Left lung (tissue), 10 donors: ENCODE data around the gene EML6. TPM values are rescaled to one million over a fixed set of nuclear protein-coding genes. Genes with fewer than 3 reads are reported as not detected.

ENCODE experiments used
- ATAC-seq: fragments of 200-7000 bp; cut with Tn5 transposase; one replicate; pipeline ENCODE4 v1.9.1; 2020; ENCODE audit warnings: moderate library complexity
- DNase-seq, 4 donors: peaks; one replicate each; pipeline ENCODE4 v3.0.0-alpha.2; 2013 to 2020
- H3K27ac ChIP-seq, 2 donors: fragments of 200-600 bp; sonication (generic) in 1 of 2; one replicate each; pipeline versions ENCODE4 v1.5.0 to v1.8.0; 2020 to 2021
- H3K27me3 ChIP-seq, 2 donors: fragments of 200-600 bp; sonication (generic) in 1 of 2; one replicate each; pipeline versions ENCODE4 v1.5.0 to v1.8.0; 2020 to 2021
- H3K36me3 ChIP-seq, 2 donors: fragments of 200-600 bp; sonication (generic) in 1 of 2; one replicate each; pipeline versions ENCODE4 v1.5.0 to v1.8.0; 2020 to 2021
- H3K4me1 ChIP-seq, 2 donors: fragments of 200-600 bp; one replicate each; pipeline ENCODE4 v1.8.0; 2021
- H3K4me3 ChIP-seq, 2 donors: fragments of 200-600 bp; sonication (generic) in 1 of 2; one replicate each; pipeline versions ENCODE4 v1.5.0 to v1.8.0; 2020 to 2021; ENCODE audit warnings: mild to moderate bottlenecking in 1 of 2
- H3K9me3 ChIP-seq, 2 donors: fragments of 200-600 bp; sonication (generic) in 1 of 2; one replicate each; pipeline versions ENCODE4 v1.5.0 to v1.8.0; 2020 to 2021
- CTCF ChIP-seq, 2 donors: fragments of 200-600 bp; sonication (generic) in 1 of 2; IDR thresholded peaks; one replicate each; pipeline versions ENCODE4 v1.5.0 to v1.8.0; 2021; ENCODE audit warnings: antibody characterized with exemption in 2 of 2
- intact Hi-C, 2 donors: fragments of 100-400 bp; cut with DNase I; formaldehyde crosslinking; loops; one replicate each; pipeline versions ENCODE4 v1.11.2 to v1.14.2; 2022
- polyA plus RNA-seq, 6 donors: library from polyadenylated mRNA; unstranded; fragments of 120-200 nt; gene quantifications; one replicate each; pipeline ENCODE4 v1.2.1, GENCODE V29; 2013; ENCODE audit not compliant: insufficient read length in 6 of 6
- total RNA-seq, 2 donors: library from RNA; stranded (reverse); fragmentation: NEBNext Ultra II Directional; extraction: Animal tissue kit (Norgen Biotek cat#: 25700); gene quantifications; one replicate each; pipeline ENCODE4 v1.2.1, GENCODE V29; 2021
- donor health status: DM: no; HTN: yes; CAD: no.
- donor health status: DM: no; HTN: no; CAD: no.

EML6 gene
- total and polyA plus RNA-seq, 8 donors, result 0.73 to 2.2 (median 1.3) TPM

- Histone ChIP-seq H3K4me3 (no peak overlapping the region), H3K9me3 (no peaks in the 10 kb centered on the region), H3K4me1 (no peaks in the 10 kb centered on the region), H3K36me3 (no peaks in the 10 kb centered on the region), H3K27ac (no peak overlapping the region), H3K27me3 (no peaks in the 10 kb centered on the region)
- DNase-seq (no peak), ATAC-seq (no peak)
- no peak for TF ChIP-seq CTCF (IDR thresholded peaks at IDR 0.05)
- intact Hi-C loops, result no loop called here
Observed at GRCh38 chr2:54949431-54949830, 226.0 kb downstream of the EML6 start.

GRCh38 chr2:54950811-54951210 lies 227.3 kb downstream of the EML6 start:
- H3K4me3 ChIP-seq, result no peak overlapping the region
- H3K27me3 ChIP-seq, result no peaks in the 10 kb centered on the region
- no peaks in the 10 kb centered on the region for H3K9me3 ChIP-seq
- no peaks in the 10 kb centered on the region for H3K36me3 ChIP-seq
- no peak for TF ChIP-seq CTCF (IDR thresholded peaks at IDR 0.05)
- intact Hi-C loops, result no loop called here
- H3K27ac ChIP-seq, result no peak overlapping the region
- peaks cover 0 to 7% of the 10 kb centered on the region in 2 donors for H3K4me1 ChIP-seq
- ATAC-seq (no peak), DNase-seq (no peak)

GRCh38 chr2:54952425-54952824 lies 229.0 kb downstream of the EML6 start:
- no peak for DNase-seq
- no peak for ATAC-seq
- Histone ChIP-seq H3K27ac (no peak overlapping the region), H3K4me1 (peaks cover 0 to 8% of the 10 kb centered on the region in 2 donors), H3K36me3 (no peaks in the 10 kb centered on the region), H3K4me3 (no peak overlapping the region), H3K27me3 (no peaks in the 10 kb centered on the region), H3K9me3 (no peaks in the 10 kb centered on the region)
- intact Hi-C loops, result no loop called here
- TF ChIP-seq CTCF (IDR thresholded peaks at IDR 0.05), result no peak

GRCh38 chr2:54952978-54953456 lies 229.6 kb downstream of the EML6 start:
- H3K9me3 ChIP-seq, result no peaks in the 10 kb centered on the region
- H3K4me3 ChIP-seq, result no peak overlapping the region
- intact Hi-C loops, result no loop called here
- peaks cover 0 to 8% of the 10 kb centered on the region in 2 donors for H3K4me1 ChIP-seq
- ATAC-seq, result no peak
- no peak for TF ChIP-seq CTCF (IDR thresholded peaks at IDR 0.05)
- H3K27ac ChIP-seq, result no peak overlapping the region
- no peak for DNase-seq
- H3K27me3 ChIP-seq, result no peaks in the 10 kb centered on the region
- H3K36me3 ChIP-seq, result no peaks in the 10 kb centered on the region

- no peak for ATAC-seq
- DNase-seq, result no peak
- no peak overlapping the region for H3K4me3 ChIP-seq
- H3K27me3 ChIP-seq, result no peaks in the 10 kb centered on the region
- H3K9me3 ChIP-seq, result no peaks in the 10 kb centered on the region
- H3K27ac ChIP-seq, result no peak overlapping the region
- TF ChIP-seq CTCF (IDR thresholded peaks at IDR 0.05), result no peak
- no peaks in the 10 kb centered on the region for H3K36me3 ChIP-seq
- intact Hi-C loops, result no loop called here
- peaks cover 0 to 8% of the 10 kb centered on the region in 2 donors for H3K4me1 ChIP-seq
Observed at GRCh38 chr2:54954158-54954557, 230.7 kb downstream of the EML6 start.
